IPS DF 6.9 (cell line): ENCODE measurements around the gene SMOC1.

Experiments used
- DNase-seq: peaks from one replicate; pipeline ENCODE4 v3.0.0-alpha.2; 2013; ENCODE audit warnings: low read depth, low spot score
- H3K27ac ChIP-seq: one replicate; pipeline ENCODE4 v1.5.1; 2013; ENCODE audit warnings: low read length, control low read depth
- H3K27me3 ChIP-seq: 2 replicates; pipeline ENCODE4 v1.6.1; 2013; ENCODE audit warnings: mild to moderate bottlenecking, low read length; ENCODE audit not compliant: control insufficient read depth, insufficient read depth
- H3K36me3 ChIP-seq: 2 replicates; pipeline ENCODE4 v1.6.1; 2013; ENCODE audit warnings: low read length; ENCODE audit not compliant: control insufficient read depth, insufficient read depth
- H3K4me1 ChIP-seq: 2 replicates; pipeline ENCODE4 v1.6.1; 2013; ENCODE audit warnings: low read length; ENCODE audit not compliant: control insufficient read depth, insufficient read depth
- H3K4me3 ChIP-seq: 2 replicates; pipeline ENCODE4 v1.5.1; 2013; ENCODE audit warnings: mild to moderate bottlenecking, low read length
- H3K9me3 ChIP-seq: 2 replicates; pipeline ENCODE4 v1.6.1; 2013; ENCODE audit warnings: low read length, inconsistent platforms; ENCODE audit not compliant: control insufficient read depth, insufficient read depth
- WGBS: extraction: QIAGEN DNeasy Blood & Tissue Kit; methylation state at CpG from one replicate; pipeline ENCODE4 v1.1.7; 2013; ENCODE audit warnings: mixed read lengths, missing lambda C conversion rate; ENCODE audit not compliant: insufficient read length, insufficient coverage; 5-methylcytosine and 5-hydroxymethylcytosine counted together

SMOC1 gene

DNA sequence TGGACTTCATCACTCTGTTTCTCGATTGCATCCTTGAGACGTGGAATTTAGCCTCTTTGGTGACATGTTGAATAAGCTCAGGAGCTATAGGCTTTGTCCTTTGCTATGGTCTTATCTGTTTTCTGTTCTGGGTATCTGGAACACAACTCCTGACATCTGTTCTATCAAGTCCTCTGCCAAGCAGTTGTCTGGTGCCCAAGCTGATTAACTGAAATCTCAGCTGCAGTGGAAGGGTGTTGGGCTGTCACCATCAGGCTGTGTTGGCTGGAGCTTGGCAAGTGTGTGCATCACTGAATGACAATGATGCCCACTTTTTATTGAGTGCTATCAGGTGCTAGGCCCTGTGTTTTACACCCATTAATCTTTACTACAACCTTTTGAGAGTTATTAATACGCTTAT lies 77.8 kb downstream of the SMOC1 start:
- DNase-seq = no peak
- H3K27ac ChIP-seq = no peak overlapping the region
- no peak overlapping the region for H3K4me3 ChIP-seq
- H3K27me3 ChIP-seq = no peaks in the 10 kb centered on the region
- no peaks in the 10 kb centered on the region for H3K9me3 ChIP-seq
- WGBS = no CpG with 5 or more reads among the region's 3 CpGs
- no peaks in the 10 kb centered on the region for H3K36me3 ChIP-seq
- no peaks in the 10 kb centered on the region for H3K4me1 ChIP-seq

DNA sequence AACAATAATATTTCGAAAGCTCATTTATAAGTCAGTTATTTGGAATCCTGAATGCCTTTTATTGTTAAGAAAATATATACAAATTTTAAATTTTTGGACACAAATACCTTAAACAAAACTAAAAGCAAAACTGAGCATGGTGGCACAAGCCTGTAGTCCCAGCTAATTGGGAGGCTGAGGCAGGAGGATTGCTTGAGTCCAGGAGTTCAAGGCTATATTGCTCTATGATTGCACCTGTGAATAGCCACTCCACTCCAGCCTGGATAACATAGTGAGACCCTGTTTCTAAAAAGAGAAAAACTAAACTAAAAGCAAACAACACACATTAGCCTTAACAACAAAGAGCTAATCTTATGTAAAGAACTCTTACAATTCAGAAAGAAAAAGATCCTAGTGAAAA lies 78.8 kb downstream of the SMOC1 start:
- H3K36me3 ChIP-seq = no peaks in the 10 kb centered on the region
- H3K27me3 ChIP-seq = no peaks in the 10 kb centered on the region
- DNase-seq = no peak
- H3K4me1 ChIP-seq = no peaks in the 10 kb centered on the region
- H3K27ac ChIP-seq = no peak overlapping the region
- no peaks in the 10 kb centered on the region for H3K9me3 ChIP-seq
- no peak overlapping the region for H3K4me3 ChIP-seq
- WGBS = no CpG with 5 or more reads among the region's 1 CpG

DNA sequence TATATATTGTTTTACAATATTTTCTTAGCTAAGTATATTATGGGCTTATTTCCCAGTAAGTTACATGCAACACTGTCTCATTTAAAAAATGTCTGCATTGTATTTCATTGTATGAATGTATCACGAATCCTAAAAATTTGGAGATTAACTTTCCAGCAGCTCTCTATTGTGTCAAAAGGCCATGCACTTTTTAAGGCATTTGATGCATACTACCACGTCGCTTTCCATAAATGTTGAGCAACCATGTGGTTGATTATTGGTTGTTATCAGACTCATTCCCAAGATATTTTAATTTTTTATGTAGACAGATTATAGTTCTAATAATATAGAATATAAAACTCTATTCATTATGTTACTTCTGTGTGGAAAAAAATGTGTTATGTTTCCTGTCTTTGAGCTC lies 79.9 kb downstream of the SMOC1 start:
- no peaks in the 10 kb centered on the region for H3K4me1 ChIP-seq
- no peaks in the 10 kb centered on the region for H3K36me3 ChIP-seq
- H3K27ac ChIP-seq = no peak overlapping the region
- WGBS = no CpG with 5 or more reads among the region's 3 CpGs
- no peak overlapping the region for H3K4me3 ChIP-seq
- H3K9me3 ChIP-seq = no peaks in the 10 kb centered on the region
- H3K27me3 ChIP-seq = no peaks in the 10 kb centered on the region
- DNase-seq = no peak

DNA sequence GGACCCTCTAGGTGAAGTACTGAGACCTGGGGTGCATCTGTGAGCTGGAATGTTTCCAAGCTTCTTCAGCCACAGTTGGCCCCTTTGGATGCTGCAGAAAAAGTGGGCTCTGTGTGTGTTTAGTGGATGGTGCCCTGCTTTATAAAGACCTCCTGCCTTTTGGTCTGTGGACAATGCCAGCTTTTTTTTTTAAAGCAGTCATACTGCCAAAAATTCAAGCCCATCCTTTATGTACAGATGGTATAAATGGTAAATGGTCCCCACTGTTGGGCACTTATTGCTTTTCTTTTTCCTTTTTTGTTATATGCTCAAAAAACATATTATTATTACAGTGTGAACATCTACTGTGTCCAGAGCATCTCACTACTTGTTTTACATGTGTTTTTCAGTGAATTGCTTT lies 81.1 kb downstream of the SMOC1 start:
- Histone ChIP-seq H3K27ac (no peak overlapping the region), H3K27me3 (no peaks in the 10 kb centered on the region), H3K36me3 (no peaks in the 10 kb centered on the region), H3K9me3 (no peaks in the 10 kb centered on the region), H3K4me1 (no peaks in the 10 kb centered on the region), H3K4me3 (no peak overlapping the region)
- DNase-seq = no peak

DNA sequence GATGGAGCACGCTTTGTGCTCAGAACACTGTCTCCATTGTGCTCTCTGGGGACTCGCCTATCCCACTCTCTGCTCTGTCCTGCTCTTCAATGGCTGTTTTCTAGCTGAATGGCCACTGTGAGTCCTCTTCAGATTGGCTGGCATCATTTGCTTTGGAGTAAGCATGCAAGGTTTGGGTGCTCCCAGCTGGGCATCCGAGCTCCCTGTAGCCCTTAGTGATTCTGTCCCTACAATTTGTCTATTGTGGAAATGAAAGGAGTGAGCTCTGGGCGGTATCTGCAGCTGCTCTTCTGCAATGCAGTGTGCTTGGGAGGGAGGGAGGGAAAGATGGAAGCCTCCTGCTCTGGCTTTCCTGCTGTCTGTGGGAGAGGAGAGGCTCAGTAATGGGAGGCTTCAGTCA lies 84.8 kb downstream of the SMOC1 start:
- no peaks in the 10 kb centered on the region for H3K27me3 ChIP-seq
- H3K36me3 ChIP-seq = no peaks in the 10 kb centered on the region
- WGBS = no CpG with 5 or more reads among the region's 4 CpGs
- no peak overlapping the region for H3K27ac ChIP-seq
- DNase-seq = no peak
- H3K4me1 ChIP-seq = no peaks in the 10 kb centered on the region
- H3K4me3 ChIP-seq = no peak overlapping the region
- H3K9me3 ChIP-seq = no peaks in the 10 kb centered on the region

DNA sequence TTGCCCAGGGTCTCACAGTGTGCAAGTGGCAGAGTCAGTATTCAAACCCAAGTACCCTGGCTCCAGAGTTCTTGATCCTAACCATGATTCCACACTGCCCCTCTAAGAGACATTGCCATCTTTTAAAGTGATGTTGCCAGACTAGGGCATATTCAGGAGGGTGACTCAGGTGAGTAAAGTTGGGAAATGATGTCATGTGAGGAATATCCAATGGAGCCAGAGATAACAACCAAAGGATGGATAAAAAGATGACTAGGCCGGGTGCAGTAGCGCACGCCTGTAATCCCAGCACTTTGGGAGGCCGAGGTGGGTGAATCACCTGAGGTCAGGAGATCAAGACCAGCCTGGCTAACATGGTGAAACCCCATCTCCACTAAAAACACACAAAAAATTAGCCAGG lies 85.6 kb downstream of the SMOC1 start:
- WGBS = no CpG with 5 or more reads among the region's 4 CpGs
- H3K27me3 ChIP-seq = no peaks in the 10 kb centered on the region
- H3K4me1 ChIP-seq = no peaks in the 10 kb centered on the region
- H3K9me3 ChIP-seq = no peaks in the 10 kb centered on the region
- H3K4me3 ChIP-seq = no peak overlapping the region
- H3K36me3 ChIP-seq = no peaks in the 10 kb centered on the region
- H3K27ac ChIP-seq = no peak overlapping the region
- DNase-seq = no peak

DNA sequence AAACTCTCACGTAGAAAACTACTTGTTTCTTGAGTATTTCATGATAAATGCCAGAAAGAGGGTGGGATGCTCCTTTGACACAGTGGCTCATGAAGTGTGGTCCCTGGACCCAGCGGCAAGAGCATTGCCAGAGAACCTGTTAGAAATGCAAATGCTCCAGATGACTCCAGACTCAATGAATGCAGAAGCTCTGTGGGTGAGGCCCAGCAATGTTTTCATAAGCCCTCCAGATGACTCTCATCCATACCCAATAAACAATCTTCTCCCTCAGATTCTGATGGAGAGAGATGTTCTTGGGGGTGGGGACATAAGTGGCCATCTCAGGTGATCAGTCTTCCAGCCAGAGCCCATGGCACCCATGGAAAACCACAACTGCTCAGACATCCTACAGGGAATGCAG lies 88.9 kb downstream of the SMOC1 start:
- H3K4me1 ChIP-seq = no peaks in the 10 kb centered on the region
- no peaks in the 10 kb centered on the region for H3K27me3 ChIP-seq
- no peak overlapping the region for H3K27ac ChIP-seq
- no CpG with 5 or more reads among the region's 2 CpGs for WGBS
- H3K36me3 ChIP-seq = no peaks in the 10 kb centered on the region
- H3K4me3 ChIP-seq = no peak overlapping the region
- no peak for DNase-seq
- H3K9me3 ChIP-seq = no peaks in the 10 kb centered on the region

DNA sequence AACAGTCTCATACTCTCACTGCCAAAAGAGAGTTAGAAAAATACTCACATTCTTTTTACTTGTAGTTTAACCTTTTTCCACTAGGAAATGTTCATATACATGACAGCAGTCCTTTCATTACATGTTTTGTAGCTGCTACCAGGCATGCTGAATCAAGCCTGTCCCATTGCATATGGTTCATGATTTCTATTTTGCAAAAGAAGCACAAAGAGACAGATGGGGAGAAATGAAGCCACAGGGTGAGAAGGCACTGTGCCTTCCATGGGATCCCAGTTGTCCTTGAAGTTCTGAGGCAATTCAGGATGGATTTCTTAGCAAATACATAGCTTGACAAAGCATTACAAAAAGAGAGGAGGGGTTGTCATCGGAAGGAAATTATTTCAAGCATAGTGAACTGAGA lies 89.5 kb downstream of the SMOC1 start:
- H3K36me3 ChIP-seq = no peaks in the 10 kb centered on the region

DNA sequence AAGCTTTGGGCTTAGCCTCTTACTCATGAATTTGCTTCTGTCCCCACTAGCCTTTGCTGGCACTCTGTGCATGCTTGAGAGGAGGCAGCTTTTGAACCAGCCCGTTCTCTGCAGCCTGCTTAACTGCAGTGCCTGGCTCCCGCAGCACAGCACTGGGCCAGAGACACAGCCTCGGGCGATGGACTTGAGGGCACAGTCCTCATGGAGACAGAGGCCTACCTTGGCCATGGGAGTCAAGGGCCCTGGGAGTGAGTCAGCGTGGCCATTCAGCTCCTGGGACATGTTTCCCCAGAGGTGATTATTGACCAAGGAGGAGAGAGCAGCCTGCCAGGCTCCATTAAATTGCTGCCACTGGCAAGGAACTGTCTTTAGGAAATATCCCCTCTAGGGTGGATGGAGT lies 93.5 kb downstream of the SMOC1 start:
- DNase-seq = no peak
- Histone ChIP-seq H3K4me1 (no peaks in the 10 kb centered on the region), H3K4me3 (no peak overlapping the region), H3K36me3 (no peaks in the 10 kb centered on the region), H3K9me3 (no peaks in the 10 kb centered on the region), H3K27me3 (no peaks in the 10 kb centered on the region), H3K27ac (no peak overlapping the region)
- WGBS = no CpG with 5 or more reads among the region's 5 CpGs

More for the DNA sequence above, 89.5 kb downstream of the SMOC1 start:
- Histone ChIP-seq H3K27me3 (no peaks in the 10 kb centered on the region), H3K27ac (no peak overlapping the region), H3K9me3 (no peaks in the 10 kb centered on the region), H3K4me3 (no peak overlapping the region), H3K4me1 (no peaks in the 10 kb centered on the region)
- no peak for DNase-seq
- no CpG with 5 or more reads among the region's 1 CpG for WGBS

DNA sequence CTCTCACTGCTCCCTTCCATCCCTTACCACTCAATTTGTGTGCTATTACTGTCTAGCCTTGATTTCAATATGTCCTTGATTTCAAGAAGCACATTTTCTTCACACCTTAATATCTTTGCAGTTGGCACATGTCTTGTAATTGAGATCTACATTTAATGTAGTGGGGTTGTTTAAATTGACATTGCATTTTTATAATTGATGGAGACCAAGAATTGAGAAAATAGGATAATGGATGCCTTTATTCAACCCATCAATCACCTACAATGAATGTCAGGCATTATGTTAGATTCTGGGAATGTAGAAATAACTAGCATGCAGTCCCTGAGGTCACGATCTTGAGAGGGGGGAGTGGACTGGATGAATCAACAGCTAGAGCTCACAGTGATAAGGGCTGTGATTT lies 94.6 kb downstream of the SMOC1 start:
- Histone ChIP-seq H3K4me3 (no peak overlapping the region), H3K27me3 (no peaks in the 10 kb centered on the region), H3K36me3 (no peaks in the 10 kb centered on the region), H3K27ac (no peak overlapping the region), H3K9me3 (no peaks in the 10 kb centered on the region), H3K4me1 (no peaks in the 10 kb centered on the region)
- no CpG with 5 or more reads among the region's 1 CpG for WGBS
- no peak for DNase-seq

DNA sequence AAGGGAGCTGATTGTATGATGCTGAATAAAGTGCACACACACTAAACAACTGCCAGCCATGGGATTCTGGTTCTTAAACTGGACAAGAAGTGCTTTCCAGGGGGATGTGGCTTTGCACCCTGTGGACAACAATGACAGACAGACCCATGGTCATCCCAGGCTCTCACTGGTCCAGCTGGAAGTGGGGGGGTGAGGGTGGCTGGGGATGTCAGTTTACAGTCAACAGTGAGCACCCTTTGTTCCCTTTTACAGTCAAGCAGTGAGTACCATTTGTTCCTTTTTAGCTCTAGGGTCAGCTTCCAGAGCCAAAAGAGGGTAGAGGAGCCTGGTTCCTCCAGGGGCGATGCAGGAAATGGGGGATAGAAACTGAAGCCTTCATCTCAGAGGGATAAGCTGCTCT lies 100.7 kb downstream of the SMOC1 start:
- Histone ChIP-seq H3K27me3 (no peaks in the 10 kb centered on the region), H3K9me3 (no peaks in the 10 kb centered on the region)
- no CpG with 5 or more reads among the region's 1 CpG for WGBS

More for the DNA sequence above, 100.7 kb downstream of the SMOC1 start:
- no peak overlapping the region for H3K27ac ChIP-seq
- DNase-seq = no peak
- 0 out of 2 replicates have a peak, but pooled peaks cover 1% of the 10 kb centered on the region for H3K4me1 ChIP-seq
- no peak overlapping the region for H3K4me3 ChIP-seq
- no peaks in the 10 kb centered on the region for H3K36me3 ChIP-seq
